NCI-H774 (cell line): Measurements from ENCODE around the gene ACOT7.

Source experiments
- DNase-seq: peaks from one replicate; lab custom pipeline; 2025; lab: John Stamatoyannopoulos, UW

Gene ACOT7

GRCh38 chr1:6343506-6344405 lies 49.8 kb downstream of the ACOT7 start:
- DNase-seq = no peak

GRCh38 chr1:6342056-6342455 lies 51.5 kb downstream of the ACOT7 start:
- DNase-seq = no peak

- DNase-seq = no peak
Measured at GRCh38 chr1:6338695-6339094, 54.9 kb downstream of the ACOT7 start.

- DNase-seq = no peak
Measured at GRCh38 chr1:6336776-6337622, 56.6 kb downstream of the ACOT7 start.

- no peak for DNase-seq
Measured at GRCh38 chr1:6334261-6334993, 59.1 kb downstream of the ACOT7 start.

GRCh38 chr1:6332821-6333220 lies 60.7 kb downstream of the ACOT7 start:
- DNase-seq = no peak

GRCh38 chr1:6331543-6332273 lies 61.9 kb downstream of the ACOT7 start:
- DNase-seq = no peak

GRCh38 chr1:6330410-6330911 lies 63.1 kb downstream of the ACOT7 start:
- no peak for DNase-seq

GRCh38 chr1:6329851-6330250 lies 63.7 kb downstream of the ACOT7 start:
- DNase-seq = no peak

GRCh38 chr1:6329396-6329795 lies 64.2 kb downstream of the ACOT7 start:
- no peak for DNase-seq

- no peak for DNase-seq
Measured at GRCh38 chr1:6328696-6329095, 64.9 kb downstream of the ACOT7 start.

GRCh38 chr1:6328091-6328490 lies 65.5 kb downstream of the ACOT7 start:
- no peak for DNase-seq

GRCh38 chr1:6325482-6325881 lies 68.1 kb downstream of the ACOT7 start:
- DNase-seq = no peak

- DNase-seq = no peak
Measured at GRCh38 chr1:6322161-6322560, 71.4 kb downstream of the ACOT7 start.

- no peak for DNase-seq
Measured at GRCh38 chr1:6321205-6321604, 72.4 kb downstream of the ACOT7 start.

- DNase-seq = no peak
Measured at GRCh38 chr1:6317098-6317760, 76.3 kb downstream of the ACOT7 start.

GRCh38 chr1:6316240-6317097 lies 77.1 kb downstream of the ACOT7 start:
- no peak for DNase-seq

GRCh38 chr1:6314503-6314902 lies 79.1 kb downstream of the ACOT7 start:
- no peak for DNase-seq

GRCh38 chr1:6313393-6314200 lies 80.0 kb downstream of the ACOT7 start:
- no peak for DNase-seq
